PC-3 (cell line): ENCODE results near the gene FRZB. TPM values are rescaled to one million over a fixed set of nuclear protein-coding genes. Genes with fewer than 3 reads are reported as not detected.

ENCODE experiments used
- ATAC-seq: fragments of 200-7000 bp; cut with Tn5 transposase; 2 replicates; pipeline ENCODE4 v1.9.1; 2020; ENCODE audit warnings: mild to moderate bottlenecking, moderate library complexity
- BruUV-seq: library from RNA; stranded (reverse); fragments of 400-500 nt; replicated peaks from 2 replicates; lab custom pipeline; 2021; lab: Mats Ljungman, UMichigan
- CTCF ChIA-PET: fragments of 300-600 bp; sonication (Branson Sonifier 250); formaldehyde crosslinking; loops from one replicate; lab custom pipeline; 2022; ENCODE audit warnings: antibody characterized with exemption; lab: Charles Lee
- POLR2A ChIA-PET: fragments of 300-600 bp; sonication (Branson Sonifier 250); formaldehyde crosslinking; loops from one replicate; lab custom pipeline; 2022; ENCODE audit warnings: antibody characterized with exemption; ENCODE audit not compliant: unreplicated experiment; lab: Charles Lee
- DNase-seq: peaks from one replicate; pipeline ENCODE4 v3.0.0-alpha.2; 2015
- H2AFZ ChIP-seq: fragments of 300-600 bp; sonication (generic); 2 replicates; pipeline ENCODE4 v1.6.0; 2016; ENCODE audit warnings: antibody characterized with exemption, low read length
- H3F3A ChIP-seq: fragments of 300-600 bp; sonication (generic); one replicate; pipeline ENCODE4 v1.6.0; 2017; ENCODE audit warnings: antibody characterized with exemption, low read length, control low read depth, mild to moderate bottlenecking; ENCODE audit not compliant: unreplicated experiment
- H3K27ac ChIP-seq: fragments of 300-600 bp; sonication (generic); 2 replicates; pipeline ENCODE4 v1.5.1; 2016; ENCODE audit warnings: mild to moderate bottlenecking, low read length
- H3K27me3 ChIP-seq: fragments of 300-600 bp; sonication (generic); 2 replicates; pipeline ENCODE4 v1.6.1; 2016; ENCODE audit warnings: low read length, mixed read lengths
- H3K36me3 ChIP-seq: fragments of 300-600 bp; sonication (generic); 2 replicates; pipeline ENCODE4 v1.6.1; 2016; ENCODE audit warnings: low read depth, mixed run types, low read length, mixed read lengths
- H3K4me1 ChIP-seq: fragments of 300-600 bp; sonication (generic); 2 replicates; pipeline ENCODE4 v1.5.1; 2016; ENCODE audit warnings: low read length; ENCODE audit not compliant: insufficient read depth
- H3K4me2 ChIP-seq: fragments of 300-600 bp; sonication (generic); 2 replicates; pipeline ENCODE4 v1.6.0; 2016; ENCODE audit warnings: low read length
- H3K4me3 ChIP-seq: fragments of 300-600 bp; sonication (generic); 2 replicates; pipeline ENCODE4 v1.5.1; 2016; ENCODE audit warnings: mild to moderate bottlenecking, low read length, mixed read lengths
- H3K79me2 ChIP-seq: fragments of 300-600 bp; sonication (generic); 2 replicates; pipeline ENCODE4 v1.6.1; 2017; ENCODE audit warnings: low read length, mixed read lengths
- H3K9ac ChIP-seq: fragments of 300-600 bp; sonication (generic); 2 replicates; pipeline ENCODE4 v1.6.0; 2016; ENCODE audit warnings: mild to moderate bottlenecking, low read length
- H3K9me2 ChIP-seq: fragments of 300-600 bp; sonication (generic); replicated peaks from 2 replicates; pipeline ENCODE4 v1.6.1; 2016; ENCODE audit warnings: mixed run types, low read length, mixed read lengths
- H3K9me3 ChIP-seq: fragments of 300-600 bp; sonication (generic); 2 replicates; pipeline ENCODE4 v1.6.1; 2016; ENCODE audit warnings: low read length, mixed read lengths
- H4K20me1 ChIP-seq: fragments of 300-600 bp; sonication (generic); 2 replicates; pipeline ENCODE4 v1.6.1; 2016; ENCODE audit warnings: low read length, mixed read lengths
- EZH2 ChIP-seq: fragments of 300-600 bp; sonication (generic); IDR thresholded peaks from one replicate; pipeline ENCODE4 v1.6.1; 2017; ENCODE audit warnings: antibody characterized with exemption, mild to moderate bottlenecking, low read length; ENCODE audit not compliant: unreplicated experiment
- EZH2phosphoT487 ChIP-seq: fragments of 300-600 bp; sonication (generic); IDR thresholded peaks from 2 replicates; pipeline ENCODE4 v1.6.1; 2018; ENCODE audit warnings: mild to moderate bottlenecking, antibody characterized with exemption, low read length, borderline replicate concordance
- intact Hi-C: fragments of 100-400 bp; cut with micrococcal nuclease; formaldehyde crosslinking; loops from 2 replicates; pipeline ENCODE4 v1.9.0; 2023
- total RNA-seq: library from RNA; depleted of rRNA; stranded (reverse); fragments of >200 nt; gene quantifications from 2 replicates; pipeline ENCODE4 v1.2.3, GENCODE V29; 2014
- TF ChIP-seq, protein P1 (sequence below): fragments of 300-600 bp; sonication (generic); conservative IDR thresholded peaks from 2 replicates; pipeline ENCODE4 v1.5.1; 2017; ENCODE audit warnings: antibody characterized with exemption, low read depth, mild to moderate bottlenecking, low read length

The FRZB gene
- total RNA-seq, 1 experiment from 2014 or later = 0.11 TPM

DNA sequence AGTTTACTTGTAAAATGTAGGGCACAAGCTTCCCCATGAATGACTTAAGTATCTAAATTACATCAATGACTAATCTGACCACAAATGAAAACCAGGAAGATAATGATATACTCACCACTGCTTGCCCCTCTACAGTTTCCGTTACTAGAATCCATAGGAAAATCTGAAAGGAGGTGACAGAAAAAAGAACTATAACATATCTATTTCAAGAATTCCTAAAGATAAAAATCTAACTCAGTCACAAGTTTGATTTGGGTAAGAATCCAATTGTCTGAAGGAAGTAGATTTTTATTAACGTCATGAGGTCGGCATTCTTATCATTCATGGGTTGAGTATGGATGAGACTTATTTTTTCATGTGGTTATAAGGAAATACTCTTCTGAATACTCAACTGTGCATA, 7.8 kb downstream of the FRZB start:
- no peaks in the 10 kb centered on the region for H3K27me3 ChIP-seq
- no peak overlapping the region for H2AFZ ChIP-seq
- no peaks in the 10 kb centered on the region for H3K9me3 ChIP-seq
- H3K4me3 ChIP-seq = no peak overlapping the region
- no peak overlapping the region for H3K4me2 ChIP-seq
- no peak overlapping the region for H3K9ac ChIP-seq
- BruUV-seq = no TSS peak
- CTCF ChIA-PET = no interaction called here
- H3K27ac ChIP-seq = no peak overlapping the region
- no peaks in the 10 kb centered on the region for H4K20me1 ChIP-seq
- TF ChIP-seq, protein P1, sequence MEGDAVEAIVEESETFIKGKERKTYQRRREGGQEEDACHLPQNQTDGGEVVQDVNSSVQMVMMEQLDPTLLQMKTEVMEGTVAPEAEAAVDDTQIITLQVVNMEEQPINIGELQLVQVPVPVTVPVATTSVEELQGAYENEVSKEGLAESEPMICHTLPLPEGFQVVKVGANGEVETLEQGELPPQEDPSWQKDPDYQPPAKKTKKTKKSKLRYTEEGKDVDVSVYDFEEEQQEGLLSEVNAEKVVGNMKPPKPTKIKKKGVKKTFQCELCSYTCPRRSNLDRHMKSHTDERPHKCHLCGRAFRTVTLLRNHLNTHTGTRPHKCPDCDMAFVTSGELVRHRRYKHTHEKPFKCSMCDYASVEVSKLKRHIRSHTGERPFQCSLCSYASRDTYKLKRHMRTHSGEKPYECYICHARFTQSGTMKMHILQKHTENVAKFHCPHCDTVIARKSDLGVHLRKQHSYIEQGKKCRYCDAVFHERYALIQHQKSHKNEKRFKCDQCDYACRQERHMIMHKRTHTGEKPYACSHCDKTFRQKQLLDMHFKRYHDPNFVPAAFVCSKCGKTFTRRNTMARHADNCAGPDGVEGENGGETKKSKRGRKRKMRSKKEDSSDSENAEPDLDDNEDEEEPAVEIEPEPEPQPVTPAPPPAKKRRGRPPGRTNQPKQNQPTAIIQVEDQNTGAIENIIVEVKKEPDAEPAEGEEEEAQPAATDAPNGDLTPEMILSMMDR = no peak
- TF ChIP-seq EZH2phosphoT487 (no peak), EZH2 (no peak)
- intact Hi-C loops = no loop called here
- H3K79me2 ChIP-seq = no peaks in the 10 kb centered on the region
- H3K36me3 ChIP-seq = no peaks in the 10 kb centered on the region
- POLR2A ChIA-PET = no interaction called here
- no peaks in the 10 kb centered on the region for H3F3A ChIP-seq
- DNase-seq (peak; percentile 11), ATAC-seq (no peak)
- H3K4me1 ChIP-seq = no peaks in the 10 kb centered on the region
- no peaks in the 10 kb centered on the region for H3K9me2 ChIP-seq

DNA sequence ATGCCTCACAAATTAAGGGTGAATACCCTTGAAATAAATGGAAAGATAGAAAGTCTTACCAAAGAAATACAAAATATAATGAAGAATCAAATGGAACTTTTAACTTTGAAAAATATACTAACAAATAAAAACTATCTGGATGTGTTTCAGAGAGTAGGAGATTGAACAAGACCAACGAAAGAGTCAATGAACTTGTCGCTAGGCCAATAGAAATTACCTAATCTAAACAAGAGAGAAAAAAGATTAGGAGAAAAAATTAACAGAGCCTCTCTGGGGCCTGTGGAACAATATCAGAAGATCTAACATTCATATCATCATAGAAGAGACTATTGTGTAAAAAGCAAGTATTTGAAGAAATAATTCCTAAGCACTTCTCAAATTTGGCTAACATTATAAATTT, 11.1 kb downstream of the FRZB start:
- no peaks in the 10 kb centered on the region for H3K79me2 ChIP-seq
- H3K9ac ChIP-seq = no peak overlapping the region
- no peak overlapping the region for H3K4me3 ChIP-seq
- H2AFZ ChIP-seq = no peak overlapping the region
- H3K4me1 ChIP-seq = no peaks in the 10 kb centered on the region
- BruUV-seq = no TSS peak
- H3K9me2 ChIP-seq = no peaks in the 10 kb centered on the region
- H4K20me1 ChIP-seq = no peaks in the 10 kb centered on the region
- H3K4me2 ChIP-seq = no peak overlapping the region
- intact Hi-C loops = no loop called here
- ATAC-seq (no peak), DNase-seq (no peak)
- TF ChIP-seq EZH2phosphoT487 = no peak
- TF ChIP-seq, protein P1 = no peak
- no peak for TF ChIP-seq EZH2
- no peaks in the 10 kb centered on the region for H3K36me3 ChIP-seq
- CTCF ChIA-PET = no interaction called here
- H3K27me3 ChIP-seq = no peaks in the 10 kb centered on the region
- H3F3A ChIP-seq = no peaks in the 10 kb centered on the region
- H3K27ac ChIP-seq = no peak overlapping the region
- POLR2A ChIA-PET = no interaction called here
- H3K9me3 ChIP-seq = no peaks in the 10 kb centered on the region

DNA sequence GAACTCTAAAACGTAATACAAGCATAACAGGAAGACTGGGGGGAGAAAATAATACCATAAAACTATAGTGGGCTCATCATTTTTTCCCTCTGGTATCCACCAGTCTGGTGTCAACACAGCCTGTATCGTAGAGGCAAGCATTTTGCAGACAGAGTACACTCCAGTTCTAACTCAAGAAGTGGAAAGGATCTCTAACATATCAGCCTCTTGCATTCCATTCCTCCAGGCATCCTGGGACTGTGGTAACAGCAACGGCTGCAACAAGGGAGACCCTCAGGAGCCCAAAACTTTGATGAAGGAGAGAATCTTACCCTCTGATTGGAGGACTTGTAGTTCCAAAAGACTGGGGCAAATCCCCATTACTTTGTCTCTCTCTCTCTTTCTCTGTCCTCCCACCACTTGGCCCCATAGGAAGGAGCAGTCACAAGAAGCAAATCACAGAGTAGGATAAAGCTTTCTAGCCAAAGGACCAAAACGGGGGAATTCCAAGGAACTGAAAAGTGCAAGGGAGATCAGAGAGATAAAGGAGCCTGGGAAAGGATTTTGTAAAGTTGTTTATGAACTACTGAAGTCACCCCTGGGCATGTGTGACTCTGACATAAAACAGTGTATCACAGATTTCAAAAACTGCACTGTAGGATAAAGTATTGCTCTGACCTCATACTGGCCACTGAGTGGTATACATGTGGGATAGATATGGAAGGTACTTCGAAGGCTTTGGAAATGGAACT, 11.9 kb downstream of the FRZB start:
- no peak overlapping the region for H3K9ac ChIP-seq
- no TSS peak for BruUV-seq
- H3K9me2 ChIP-seq = no peaks in the 10 kb centered on the region
- H3K36me3 ChIP-seq = no peaks in the 10 kb centered on the region
- no peak for TF ChIP-seq EZH2phosphoT487
- POLR2A ChIA-PET = no interaction called here
- H3K27ac ChIP-seq = no peak overlapping the region
- intact Hi-C loops = no loop called here
- H3K9me3 ChIP-seq = no peaks in the 10 kb centered on the region
- H3K4me3 ChIP-seq = no peak overlapping the region
- H4K20me1 ChIP-seq = no peaks in the 10 kb centered on the region
- H2AFZ ChIP-seq = no peak overlapping the region
- no peaks in the 10 kb centered on the region for H3K27me3 ChIP-seq
- H3K4me2 ChIP-seq = no peak overlapping the region
- H3K79me2 ChIP-seq = no peaks in the 10 kb centered on the region
- no peaks in the 10 kb centered on the region for H3K4me1 ChIP-seq
- no peaks in the 10 kb centered on the region for H3F3A ChIP-seq
- ATAC-seq = no peak
- no peak for DNase-seq
- CTCF ChIA-PET = no interaction called here
